Loucy (cell line): Measurements from ENCODE around the gene MGAT5.
"Not testable (repeated sequence)": the region's sequence is repeated elsewhere in the genome, so short reads cannot be mapped to it uniquely, and the experiment has no call there.

Source experiments
- H2AFZ ChIP-seq: fragments of 200-600 bp; sonication (generic); 2 replicates; pipeline ENCODE4 v1.6.0; 2016; ENCODE audit warnings: antibody characterized with exemption, mild to moderate bottlenecking, low read length, moderate library complexity
- H3F3A ChIP-seq: fragments of 200-600 bp; 2 replicates; pipeline ENCODE4 v1.6.0; 2016; ENCODE audit warnings: antibody characterized with exemption, low read depth, mild to moderate bottlenecking
- H3K27me3 ChIP-seq: fragments of 200-600 bp; sonication (generic); 2 replicates; pipeline ENCODE4 v1.6.1; 2014; ENCODE audit warnings: low read length, mild to moderate bottlenecking; ENCODE audit not compliant: insufficient read depth, poor library complexity, severe bottlenecking
- H3K36me3 ChIP-seq: fragments of 200-600 bp; sonication (generic); 2 replicates; pipeline ENCODE4 v1.6.1; 2016; ENCODE audit warnings: low read length; ENCODE audit not compliant: insufficient read depth
- H3K4me1 ChIP-seq: fragments of 200-600 bp; sonication (generic); 2 replicates; pipeline ENCODE4 v1.5.1; 2014; ENCODE audit warnings: low read length, mild to moderate bottlenecking; ENCODE audit not compliant: insufficient read depth, poor library complexity, severe bottlenecking
- H3K4me2 ChIP-seq: fragments of 200-600 bp; sonication (generic); 2 replicates; pipeline ENCODE4 v1.6.0; 2014; ENCODE audit warnings: antibody characterized with exemption, low read length, low read depth, mild to moderate bottlenecking; ENCODE audit not compliant: poor library complexity, severe bottlenecking
- H3K4me3 ChIP-seq: fragments of 200-600 bp; sonication (generic); 2 replicates; pipeline ENCODE4 v1.5.1; 2014; ENCODE audit warnings: low read length, mild to moderate bottlenecking, mixed read lengths; ENCODE audit not compliant: poor library complexity, severe bottlenecking
- H3K79me2 ChIP-seq: fragments of 200-600 bp; sonication (generic); 2 replicates; pipeline ENCODE4 v1.6.1; 2014; ENCODE audit warnings: low read length; ENCODE audit not compliant: insufficient read depth
- H3K9ac ChIP-seq: fragments of 200-600 bp; sonication (generic); 2 replicates; pipeline ENCODE4 v1.6.0; 2014; ENCODE audit warnings: mild to moderate bottlenecking, low read depth, low read length, moderate library complexity; ENCODE audit not compliant: poor library complexity, severe bottlenecking
- H3K9me2 ChIP-seq: fragments of 200-600 bp; sonication (generic); replicated peaks from 2 replicates; pipeline ENCODE4 v1.6.1; 2016; ENCODE audit warnings: low read depth, low read length, mixed read lengths
- H3K9me3 ChIP-seq: fragments of 200-600 bp; sonication (generic); 2 replicates; pipeline ENCODE4 v1.6.1; 2014; ENCODE audit warnings: mild to moderate bottlenecking, antibody characterized with exemption, low read length, low read depth; ENCODE audit not compliant: insufficient read depth
- H4K20me1 ChIP-seq: fragments of 200-600 bp; sonication (generic); 2 replicates; pipeline ENCODE4 v1.6.0; 2014; ENCODE audit warnings: antibody characterized with exemption, low read length, mild to moderate bottlenecking; ENCODE audit not compliant: insufficient read depth, poor library complexity, severe bottlenecking
- CTCF ChIP-seq: fragments of 200-600 bp; sonication (generic); conservative IDR thresholded peaks from 2 replicates; pipeline ENCODE4 v1.5.1; 2014; ENCODE audit warnings: mild to moderate bottlenecking, antibody characterized with exemption, low read length
- EZH2phosphoT487 ChIP-seq: fragments of 200-600 bp; IDR thresholded peaks from 2 replicates; pipeline ENCODE4 v1.6.1; 2018; ENCODE audit warnings: antibody characterized with exemption, mild to moderate bottlenecking, moderate library complexity, borderline replicate concordance

The MGAT5 gene

GRCh38 chr2:134292514-134292913 lies 38.6 kb downstream of the MGAT5 start:
- Histone ChIP-seq H3K9ac (no peak overlapping the region), H3K79me2 (peaks cover 74% of the 10 kb centered on the region), H3F3A (peaks cover 19% of the 10 kb centered on the region), H3K4me3 (no peak overlapping the region), H3K9me2 (no peaks in the 10 kb centered on the region), H2AFZ (no peak overlapping the region), H3K4me2 (no peak overlapping the region), H3K4me1 (peaks cover 84% of the 10 kb centered on the region), H3K27me3 (no peaks in the 10 kb centered on the region), H4K20me1 (no peaks in the 10 kb centered on the region), H3K9me3 (no peaks in the 10 kb centered on the region), H3K36me3 (no peaks in the 10 kb centered on the region)
- TF ChIP-seq EZH2phosphoT487 (no peak), CTCF (no peak)

GRCh38 chr2:134293719-134294537 lies 40.1 kb downstream of the MGAT5 start:
- H3K4me2 ChIP-seq: no peak overlapping the region
- H3K9ac ChIP-seq: no peak overlapping the region
- no peak overlapping the region for H2AFZ ChIP-seq
- H3K36me3 ChIP-seq: no peaks in the 10 kb centered on the region
- no peaks in the 10 kb centered on the region for H3K27me3 ChIP-seq
- H3K9me2 ChIP-seq: no peaks in the 10 kb centered on the region
- H3K4me3 ChIP-seq: no peak overlapping the region
- H3K9me3 ChIP-seq: no peaks in the 10 kb centered on the region
- no peaks in the 10 kb centered on the region for H4K20me1 ChIP-seq
- peaks cover 19% of the 10 kb centered on the region for H3F3A ChIP-seq
- TF ChIP-seq CTCF (no peak), EZH2phosphoT487 (no peak)
- peaks cover 61% of the 10 kb centered on the region for H3K79me2 ChIP-seq
- H3K4me1 ChIP-seq: peaks cover 70% of the 10 kb centered on the region

GRCh38 chr2:134294598-134294997 lies 40.7 kb downstream of the MGAT5 start:
- not testable (repeated sequence) for H3K27me3 ChIP-seq, H4K20me1 ChIP-seq, H3K9ac ChIP-seq, H3K9me3 ChIP-seq, H3K4me2 ChIP-seq, H3K36me3 ChIP-seq, H3K9me2 ChIP-seq, H3K4me3 ChIP-seq, H2AFZ ChIP-seq
- H3K4me1 ChIP-seq: peaks cover 63% of the 10 kb centered on the region
- H3F3A ChIP-seq: peaks cover 18% of the 10 kb centered on the region
- peaks cover 54% of the 10 kb centered on the region for H3K79me2 ChIP-seq

GRCh38 chr2:134295441-134295840 lies 41.6 kb downstream of the MGAT5 start:
- Histone ChIP-seq H3K9ac (peak overlapping the region; percentile 12), H3K4me1 (peaks cover 59% of the 10 kb centered on the region)

More at GRCh38 chr2:134295441-134295840, 41.6 kb downstream of the MGAT5 start:
- H3K36me3 ChIP-seq: no peaks in the 10 kb centered on the region
- H3K9me2 ChIP-seq: no peaks in the 10 kb centered on the region
- H3K4me2 ChIP-seq: no peak overlapping the region
- H3K79me2 ChIP-seq: peaks cover 53% of the 10 kb centered on the region
- no peak for TF ChIP-seq EZH2phosphoT487
- TF ChIP-seq CTCF: no peak
- H3K27me3 ChIP-seq: no peaks in the 10 kb centered on the region
- H4K20me1 ChIP-seq: no peaks in the 10 kb centered on the region
- H3K4me3 ChIP-seq: no peak overlapping the region
- no peaks in the 10 kb centered on the region for H3K9me3 ChIP-seq
- peaks cover 10% of the 10 kb centered on the region for H3F3A ChIP-seq
- H2AFZ ChIP-seq: no peak overlapping the region
